CD4-positive, alpha-beta T cell treated with Interleukin-12 subunit alpha and Interleukin-12 subunit beta, for 1 hour (primary cell): ENCODE measurements around the gene CCDC110.

Experiments used
- DNase-seq: peaks from one replicate; pipeline ENCODE4 v3.0.0-alpha.2; 2020

CCDC110 gene

DNA sequence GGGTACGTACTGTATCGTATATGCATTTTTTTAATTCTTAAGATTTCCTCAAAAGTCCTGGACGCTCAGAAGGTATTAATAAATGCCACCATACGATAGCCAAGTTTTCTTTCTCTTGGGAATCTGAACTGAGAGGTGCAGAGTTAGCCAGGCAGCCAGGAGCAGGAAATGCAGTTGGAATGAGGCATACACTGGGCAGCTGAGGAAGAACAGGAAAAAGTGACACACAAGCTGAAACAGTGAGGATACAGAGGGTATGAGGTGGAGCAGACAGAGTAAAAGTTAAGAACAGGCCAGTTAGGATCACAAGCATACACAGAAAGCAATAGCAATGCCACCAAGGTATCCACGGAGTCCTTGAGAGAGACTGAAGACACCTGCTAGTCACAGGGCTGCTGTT, 59.1 kb downstream of the CCDC110 start:
- DNase-seq, result no peak

DNA sequence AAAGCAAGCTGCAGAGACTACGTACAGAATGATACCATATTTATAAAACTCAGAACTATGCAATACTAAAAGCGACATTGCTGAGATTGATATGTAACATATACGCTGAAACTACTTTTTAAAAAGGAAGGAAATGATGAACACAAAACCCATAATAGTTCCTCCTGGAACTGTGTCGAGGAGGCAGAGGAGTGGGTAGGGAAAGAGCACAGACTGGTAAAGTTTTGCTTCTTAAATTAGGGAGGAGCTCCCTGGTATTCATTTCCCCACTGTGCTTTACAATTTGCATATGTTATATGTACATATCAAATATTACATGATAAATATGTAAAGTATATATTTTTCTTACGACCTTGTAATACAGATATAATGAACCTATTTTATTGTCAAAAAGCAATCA, 59.7 kb downstream of the CCDC110 start:
- no peak for DNase-seq

DNA sequence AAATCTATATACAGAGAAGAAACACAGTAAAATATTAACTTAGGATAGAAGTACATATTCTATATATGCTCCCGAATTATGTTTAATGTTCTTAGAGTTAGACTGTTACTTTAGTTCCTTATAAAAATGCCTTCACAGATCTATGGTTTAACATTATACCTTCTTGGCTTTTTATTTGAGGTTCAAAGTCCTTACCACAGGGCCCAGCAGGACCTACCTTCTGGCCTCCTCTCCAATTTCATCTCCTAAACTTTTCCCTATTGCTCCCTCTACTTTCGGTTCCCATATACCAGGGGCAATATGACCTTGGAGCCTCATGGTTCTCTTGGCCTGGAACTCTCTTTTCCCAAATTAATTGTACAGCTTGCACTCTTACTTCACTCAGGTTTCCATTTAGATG, 63.1 kb downstream of the CCDC110 start:
- DNase-seq, result no peak

- no peak for DNase-seq
These were observed 66.1 kb downstream of the CCDC110 start for GRCh38 chr4:185405296-185405999.

- no peak for DNase-seq
These were observed 67.5 kb downstream of the CCDC110 start for GRCh38 chr4:185404031-185404430.

- DNase-seq, result no peak
These were observed 72.1 kb downstream of the CCDC110 start for GRCh38 chr4:185399466-185399865.

- DNase-seq, result no peak
These were observed 72.9 kb downstream of the CCDC110 start for GRCh38 chr4:185398618-185399017.

- DNase-seq, result no peak
These were observed 74.7 kb downstream of the CCDC110 start, which contains the start of gene ANKRD37 for GRCh38 chr4:185396724-185397385. TSS of gene ANKRD37 (plus strand) at chr4:185396841. CDS start at chr4:185396924, 83 bp downstream.

DNA sequence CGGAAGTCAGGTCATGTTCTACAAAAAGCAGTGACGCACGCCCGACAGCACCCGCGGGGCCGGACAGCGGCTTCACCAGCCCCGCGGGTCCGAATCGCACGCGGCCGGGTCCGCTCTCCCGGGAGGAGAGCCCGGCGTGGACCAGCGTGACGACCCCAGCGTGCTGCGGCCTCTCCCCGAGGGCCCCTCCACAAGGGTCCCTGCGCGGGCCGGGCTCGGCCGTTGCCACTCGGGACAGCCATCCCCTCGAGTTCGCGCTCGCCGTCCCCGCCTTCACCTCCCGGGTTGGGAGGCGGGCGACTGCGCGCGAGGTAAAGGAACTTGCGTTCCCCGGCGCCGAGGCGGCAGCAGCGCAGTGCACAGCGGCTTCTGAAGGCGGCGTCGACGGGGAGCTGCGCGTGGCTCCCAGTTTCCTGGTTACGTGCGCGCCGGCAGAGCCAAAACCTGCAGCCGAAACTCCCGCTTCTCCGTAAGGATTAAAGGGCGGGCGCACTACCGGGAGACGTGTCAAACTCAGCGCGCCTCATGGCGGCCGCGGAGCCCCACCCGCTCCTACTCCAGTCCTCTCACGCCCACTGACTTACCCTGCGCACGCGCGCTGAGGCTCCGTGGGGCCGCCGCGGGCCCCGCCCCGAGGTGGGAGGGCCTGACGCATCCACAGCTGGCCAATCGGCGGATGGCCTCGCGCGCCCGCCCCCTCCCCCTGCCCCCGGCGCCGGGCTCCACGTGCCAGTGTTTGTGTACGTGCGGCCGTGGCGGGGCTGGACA, 75.4 kb downstream of the CCDC110 start:
- DNase-seq, result peak; percentile 97

DNA sequence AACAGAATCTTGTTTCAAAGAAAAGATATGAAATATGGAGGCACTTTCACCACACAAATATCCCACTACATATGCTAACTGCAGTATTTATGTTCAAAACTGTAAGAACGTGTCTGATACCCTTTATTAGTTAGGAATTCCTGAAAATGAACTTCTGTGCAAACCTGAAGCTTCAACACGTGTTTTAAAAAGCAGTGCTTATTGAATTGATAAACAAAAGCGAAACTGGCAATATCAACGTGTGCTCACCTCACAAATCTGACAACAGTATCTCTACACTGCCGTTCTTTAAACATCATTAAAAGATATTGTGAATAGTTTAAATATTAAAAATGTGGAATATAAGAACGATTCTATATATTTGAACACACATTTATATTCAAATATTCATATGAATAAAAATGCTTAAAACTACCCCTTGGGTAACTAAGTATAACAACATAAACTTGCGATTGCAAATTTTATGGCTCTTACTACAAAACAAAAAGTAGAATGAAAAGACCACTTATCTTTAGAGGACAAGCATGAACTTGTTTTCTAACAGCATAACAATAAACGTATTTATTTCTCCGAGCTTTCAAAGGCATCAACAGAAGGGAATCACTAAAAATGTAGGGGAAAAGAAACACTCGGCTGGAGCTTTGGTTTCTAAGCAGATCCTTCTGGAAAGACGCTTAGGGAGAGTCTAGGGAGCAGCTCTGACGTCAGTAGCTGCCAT, 76.1 kb downstream of the CCDC110 start, which contains the start of gene LRP2BP:
TSS of gene LRP2BP (minus strand) at position 687 of the 718 bp plus-strand sequence. CDS start 17,738 bp downstream, outside the sequence.
- DNase-seq, result peak; percentile 33
